ENCODE measurements around the gene EP400.

The EP400 gene

DNA sequence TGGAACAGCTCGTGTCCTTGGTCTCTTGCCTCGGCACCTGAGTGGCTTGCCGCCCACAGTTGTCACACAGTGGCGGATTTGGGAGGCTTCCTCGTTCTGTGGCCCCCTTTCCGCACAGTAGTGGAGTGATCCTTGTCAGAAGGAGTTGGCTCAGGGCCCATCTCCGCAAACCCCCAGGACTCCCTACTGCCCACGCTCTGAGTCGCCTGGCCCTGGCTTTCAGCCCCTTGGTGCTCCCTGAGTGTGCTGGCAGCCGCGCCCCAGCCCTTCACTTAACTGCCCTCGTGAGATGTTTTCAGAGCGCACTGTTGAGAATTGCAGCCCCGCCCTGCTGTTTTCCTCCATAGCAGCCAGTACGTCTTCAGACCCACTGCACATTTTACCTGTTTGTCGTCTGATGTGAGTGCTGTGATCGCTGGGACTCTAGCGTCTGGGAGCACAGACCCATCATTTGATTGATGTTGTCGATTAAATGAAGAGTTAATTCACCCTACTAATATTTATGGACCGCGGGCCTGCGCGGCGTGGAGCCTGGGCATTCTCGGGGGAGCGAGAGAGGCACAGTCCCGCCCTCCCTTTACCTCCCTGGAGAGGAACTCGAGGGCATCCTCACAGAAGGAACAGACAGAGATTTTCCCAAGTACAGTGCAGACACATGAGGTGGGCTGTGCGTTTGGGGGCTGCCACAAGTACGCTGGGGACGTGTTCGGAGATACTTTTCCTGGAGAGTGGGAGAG, 102.6 kb downstream of the EP400 start:
- no peak for DNase-seq

DNA sequence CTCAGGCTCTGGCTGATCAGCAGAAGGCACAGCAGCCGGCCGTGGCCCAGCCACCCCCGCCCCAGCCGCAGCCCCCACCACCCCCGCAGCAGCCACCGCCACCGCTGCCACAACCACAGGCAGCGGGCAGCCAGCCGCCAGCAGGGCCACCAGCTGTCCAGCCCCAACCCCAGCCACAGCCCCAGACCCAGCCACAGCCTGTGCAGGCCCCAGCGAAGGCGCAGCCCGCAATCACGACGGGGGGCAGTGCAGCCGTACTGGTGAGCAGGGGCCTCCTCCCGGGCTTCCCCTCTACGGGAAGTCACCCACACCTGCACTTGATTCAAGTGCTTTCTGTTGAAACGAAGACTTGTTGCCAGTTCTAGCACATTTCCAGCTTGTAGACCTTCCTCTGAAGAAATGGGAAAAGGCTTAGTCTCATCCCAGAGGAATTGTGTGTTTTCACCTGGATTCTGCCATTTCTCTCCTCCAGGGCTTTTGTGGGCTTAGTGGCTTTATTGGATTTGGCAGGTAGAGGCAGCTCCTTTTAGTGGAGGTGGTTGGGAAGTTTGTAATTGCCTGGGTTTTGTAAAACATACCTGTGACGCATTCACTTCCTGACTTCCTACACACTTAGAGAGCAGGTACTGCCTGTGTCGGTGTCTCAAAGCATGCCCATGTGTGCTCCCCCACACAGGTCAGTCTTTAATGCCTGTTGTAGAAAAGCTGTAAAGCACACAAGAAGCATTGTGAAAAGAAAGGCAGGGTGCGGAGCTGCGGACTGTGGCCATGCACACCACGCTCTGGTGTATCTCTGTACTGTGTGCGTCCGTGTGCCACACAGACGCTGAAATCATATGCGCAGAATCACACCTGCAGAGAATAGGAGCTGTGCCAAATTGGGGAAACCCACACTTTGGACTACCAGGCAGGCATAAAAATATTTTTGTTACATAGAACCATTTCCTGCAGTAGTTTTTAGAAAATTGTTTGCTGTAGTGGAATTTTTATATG, 103.9 kb downstream of the EP400 start:
- no peak for DNase-seq

- DNase-seq = no peak
These were observed 105.2 kb downstream of the EP400 start for GRCh38 chr12:132054983-132055382.

- DNase-seq = no peak
These were observed 105.9 kb downstream of the EP400 start for GRCh38 chr12:132055535-132056096.

- DNase-seq = no peak
These were observed 106.6 kb downstream of the EP400 start for GRCh38 chr12:132056320-132056719.

DNA sequence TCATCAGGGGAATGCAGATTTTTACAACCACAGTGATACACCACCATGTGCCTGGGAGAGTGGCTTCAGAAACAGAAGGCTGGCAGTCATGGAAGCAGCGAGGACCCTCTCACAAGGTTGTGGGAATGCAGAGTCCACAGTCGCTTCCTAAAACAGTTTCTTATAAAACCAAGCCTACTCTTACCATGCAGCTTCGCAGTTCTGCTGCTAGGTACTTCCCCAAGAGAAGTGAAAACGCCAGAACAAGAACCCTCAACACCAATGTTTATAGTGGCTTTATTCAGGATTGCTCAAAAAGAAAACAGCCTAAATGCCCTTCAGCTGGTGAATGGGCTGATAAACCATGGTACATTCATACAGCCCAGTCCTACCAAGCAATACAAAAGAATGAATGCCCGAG, 107.2 kb downstream of the EP400 start:
- no peak for DNase-seq

DNA sequence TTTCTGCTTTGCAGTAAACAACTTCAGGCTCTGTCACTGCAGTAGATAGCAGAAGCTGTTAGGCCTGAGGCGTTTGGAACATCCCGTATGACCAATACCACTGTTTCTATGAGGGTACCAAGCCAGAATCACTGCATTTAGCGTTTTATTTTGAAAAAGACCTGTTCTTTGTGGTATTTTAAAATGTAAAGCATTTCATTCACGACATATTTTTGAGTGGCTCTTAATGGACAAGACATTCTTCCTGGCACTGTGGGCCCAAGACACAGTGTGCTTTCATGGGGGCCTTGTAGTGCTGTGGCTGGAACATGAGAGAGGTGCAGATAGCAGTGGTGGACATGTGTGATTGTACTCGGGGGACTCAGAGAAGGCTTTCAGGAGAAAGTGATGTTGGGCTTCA, 107.9 kb downstream of the EP400 start:
- DNase-seq = no peak

DNA sequence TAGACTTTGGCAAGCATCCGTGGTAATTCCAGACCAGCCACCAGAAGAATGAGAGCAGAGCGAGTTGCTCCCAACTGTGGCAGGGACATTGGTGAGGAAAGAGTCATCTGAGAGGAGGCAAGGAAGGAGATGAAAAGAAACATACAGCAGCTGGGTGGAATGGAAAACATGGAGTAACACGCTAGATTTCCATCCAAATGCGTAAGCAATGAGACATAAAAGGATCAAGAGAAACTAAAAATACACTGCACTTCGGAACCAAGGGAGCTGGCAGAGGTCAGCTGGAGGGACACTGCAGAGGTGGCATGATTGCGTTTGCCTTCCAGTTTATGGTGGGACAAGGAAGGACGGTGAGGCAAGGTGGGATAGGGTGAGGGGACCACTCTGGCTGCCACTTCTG, 111.5 kb downstream of the EP400 start:
- no peak for DNase-seq

GRCh38 chr12:132061641-132062430, 112.1 kb downstream of the EP400 start:
- DNase-seq = no peak

GRCh38 chr12:132062481-132062880, 112.7 kb downstream of the EP400 start:
- DNase-seq = no peak

GRCh38 chr12:132063491-132063890, 113.7 kb downstream of the EP400 start:
- no peak for DNase-seq

GRCh38 chr12:132064631-132065030, 114.9 kb downstream of the EP400 start:
- no peak for DNase-seq

GRCh38 chr12:132065203-132065602, 115.5 kb downstream of the EP400 start:
- DNase-seq = no peak

- no peak for DNase-seq
These were observed 116.0 kb downstream of the EP400 start for GRCh38 chr12:132065609-132066344.

GRCh38 chr12:132066345-132066685, 116.6 kb downstream of the EP400 start:
- no peak for DNase-seq

- no peak for DNase-seq
These were observed 117.0 kb downstream of the EP400 start for GRCh38 chr12:132066749-132067148.

DNA sequence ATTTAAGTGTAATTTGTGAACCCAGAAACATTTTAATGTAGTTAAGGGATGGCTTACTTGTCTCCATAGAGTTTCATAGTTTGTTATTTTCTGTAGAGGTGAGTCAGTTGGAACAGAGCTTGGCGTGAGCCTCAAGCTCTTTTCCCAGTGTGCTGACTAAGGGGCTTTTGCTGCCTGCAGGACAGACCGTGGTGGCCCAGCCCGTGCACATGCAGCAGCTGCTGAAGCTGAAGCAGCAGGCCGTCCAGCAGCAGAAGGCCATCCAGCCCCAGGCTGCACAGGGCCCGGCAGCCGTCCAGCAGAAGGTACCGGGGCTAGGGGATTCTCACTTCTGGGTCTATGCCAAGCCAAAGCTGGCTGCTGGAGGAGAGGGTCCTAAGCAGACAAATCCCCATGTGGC, 117.4 kb downstream of the EP400 start:
- DNase-seq = no peak

GRCh38 chr12:132068250-132068649, 118.5 kb downstream of the EP400 start:
- no peak for DNase-seq

DNA sequence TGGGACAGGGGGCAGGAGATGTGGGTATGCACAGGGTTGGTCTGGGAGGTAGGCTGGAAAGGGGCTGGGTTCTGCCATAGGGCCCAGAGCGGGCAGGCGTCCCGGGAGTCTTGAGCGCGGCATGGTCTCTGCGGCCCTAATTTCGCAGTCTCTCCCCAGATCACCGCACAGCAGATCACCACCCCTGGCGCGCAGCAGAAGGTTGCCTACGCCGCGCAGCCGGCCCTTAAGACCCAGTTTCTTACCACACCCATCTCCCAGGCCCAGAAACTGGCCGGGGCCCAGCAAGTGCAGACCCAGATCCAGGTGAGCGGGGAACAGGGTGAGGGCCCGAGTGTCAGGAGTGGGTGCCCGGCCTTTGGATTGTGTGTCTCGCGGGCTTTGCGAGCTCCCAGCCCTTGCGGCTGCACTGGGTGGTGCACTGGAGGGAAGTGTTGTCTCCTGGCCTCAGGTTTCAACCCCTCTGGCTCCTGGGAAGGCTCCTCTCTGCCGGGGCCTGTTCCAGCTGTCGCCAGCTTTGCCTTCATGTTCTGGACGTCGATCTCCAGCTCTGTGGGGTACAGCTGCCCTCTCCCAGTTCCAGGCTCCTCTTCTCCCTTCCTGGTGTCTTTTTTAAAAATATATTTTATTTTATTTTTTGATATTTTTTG, 119.7 kb downstream of the EP400 start:
- DNase-seq = no peak

- DNase-seq = no peak
These were observed 120.6 kb downstream of the EP400 start for GRCh38 chr12:132070298-132070697.

- no peak for DNase-seq
These were observed 121.5 kb downstream of the EP400 start for GRCh38 chr12:132071040-132071810.
